Caki2 (cell line): ENCODE measurements around the gene CCDC171. TPM values are rescaled to one million over a fixed set of nuclear protein-coding genes. Genes with fewer than 3 reads are reported as not detected.
"Not testable (repeated sequence)": the region's sequence is repeated elsewhere in the genome, so short reads cannot be mapped to it uniquely, and the experiment has no call there.

Experiments used
- DNase-seq: peaks from one replicate; pipeline ENCODE4 v3.0.0-alpha.2; 2015; ENCODE audit warnings: low read depth
- in situ Hi-C: cut with HindIII; loops from 2 replicates; pipeline ENCODE4 v1.10.0; 2016; ENCODE audit warnings: low sequenced_read_pairs, low pct_unique_long_range_greater_than_20kb, mixed read lengths
- total RNA-seq: library from RNA; depleted of rRNA; stranded (reverse); fragments of >200 nt; shearing (Covaris generic); gene quantifications from 2 replicates; pipeline ENCODE4 v1.2.3, GENCODE V29; 2014; ENCODE audit warnings: low replicate concordance

The CCDC171 gene
- total RNA-seq, 1 experiment from 2014 or later = 0.47 TPM

DNA sequence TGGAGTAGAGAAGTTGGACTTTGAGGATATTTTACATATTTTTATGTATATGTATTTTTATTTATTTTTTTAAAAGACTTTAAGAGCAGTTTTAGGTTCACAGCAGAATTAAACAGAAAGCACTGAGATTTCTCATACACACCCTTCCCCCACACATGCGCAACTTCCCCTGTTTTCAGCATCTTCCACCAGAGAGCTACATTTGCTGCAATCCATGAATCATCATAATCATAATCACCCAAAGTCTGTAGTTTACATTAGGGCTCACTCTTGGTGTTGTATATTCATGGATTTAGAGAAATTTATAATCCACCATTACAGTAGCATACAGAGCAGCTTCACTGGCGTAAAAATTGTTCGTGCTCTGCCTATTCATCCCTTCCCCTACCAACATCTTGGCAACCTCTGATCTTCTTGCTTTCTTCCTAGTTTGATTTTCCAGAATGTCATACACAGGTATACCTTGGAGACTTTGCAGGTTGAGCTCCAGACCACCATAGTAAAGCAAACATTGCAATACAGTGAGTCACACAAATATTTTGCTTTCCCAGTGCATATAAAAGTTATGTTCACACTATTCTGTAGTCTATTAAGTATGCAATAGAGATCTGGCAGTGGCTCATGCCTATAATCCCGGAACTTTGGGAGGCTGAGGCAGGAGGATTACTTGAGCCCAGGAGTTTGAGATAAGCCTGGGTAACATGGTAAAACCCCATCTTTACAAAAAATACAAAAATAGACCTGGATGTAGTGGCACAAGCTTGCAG, 9.6 kb upstream of the CCDC171 start:
- in situ Hi-C loops = no loop called here
- no peak for DNase-seq

- DNase-seq = no peak
- in situ Hi-C loops = no loop called here
These were observed 3.2 kb upstream of the CCDC171 start for GRCh38 chr9:15549611-15550010.

DNA sequence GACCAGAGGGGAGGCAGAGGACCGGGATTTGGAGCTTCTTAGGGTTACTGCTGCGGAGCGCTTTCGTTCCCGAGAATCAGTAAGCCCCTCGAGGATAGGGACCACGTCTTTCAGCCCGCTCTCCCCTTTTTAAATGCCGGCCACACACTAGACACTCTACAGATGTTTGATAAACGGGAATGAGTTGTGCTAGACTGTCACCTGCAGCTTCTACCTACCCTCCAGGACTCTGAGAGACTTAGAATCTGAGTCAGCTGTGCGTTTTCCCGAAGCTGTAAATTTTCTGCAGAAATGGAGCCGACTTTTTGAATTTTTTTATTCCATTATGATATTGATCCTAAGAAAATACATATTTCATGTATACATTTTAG, 670 bp downstream of the CCDC171 start:
- in situ Hi-C loops = no loop called here
- no peak for DNase-seq

DNA sequence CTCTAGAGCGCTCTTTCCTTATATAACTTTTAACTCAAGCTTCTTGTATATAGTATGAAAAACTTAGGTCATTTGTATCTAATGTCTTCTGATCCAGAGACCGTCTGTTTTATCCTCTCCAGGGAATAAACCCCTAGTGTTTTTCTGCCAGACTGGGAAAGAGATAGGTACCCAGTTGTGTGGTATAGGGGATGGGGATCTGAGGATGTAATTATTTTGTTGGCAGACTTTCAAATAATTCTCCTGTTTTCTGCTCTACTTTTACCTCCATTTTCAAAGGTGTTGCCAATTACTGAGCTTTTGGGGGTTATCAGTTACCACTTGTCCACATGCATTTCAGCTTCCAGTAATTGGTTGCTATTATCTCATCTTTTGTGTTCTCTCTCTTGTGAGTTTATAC, 17.9 kb downstream of the CCDC171 start:
- in situ Hi-C loops = no loop called here
- DNase-seq = no peak

- in situ Hi-C loops = no loop called here
- DNase-seq = no peak
These were observed 19.4 kb downstream of the CCDC171 start for GRCh38 chr9:15572200-15572770.

GRCh38 chr9:15576350-15577050, 23.7 kb downstream of the CCDC171 start:
- DNase-seq = no peak
- in situ Hi-C loops = no loop called here

DNA sequence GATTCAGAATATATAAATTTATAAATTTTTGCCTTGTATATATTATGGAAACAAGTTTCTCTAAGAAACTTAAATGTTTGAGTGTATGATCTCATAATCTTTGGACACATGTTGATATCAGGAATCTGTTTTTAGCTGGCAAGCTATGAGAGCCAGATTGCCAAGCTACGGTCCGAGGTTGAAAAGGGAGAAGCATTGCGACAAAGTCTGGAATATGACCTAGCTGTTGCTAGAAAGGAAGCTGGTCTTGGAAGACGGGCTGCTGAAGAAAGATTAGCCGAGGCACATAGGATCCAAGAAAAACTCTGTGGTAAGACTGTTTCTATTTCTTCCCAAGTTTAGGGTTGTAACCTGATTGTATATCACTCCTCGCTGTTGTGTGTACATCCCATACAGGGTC, 25.9 kb downstream of the CCDC171 start:
- in situ Hi-C loops = no loop called here
- no peak for DNase-seq

GRCh38 chr9:15584379-15584778, 31.5 kb downstream of the CCDC171 start:
- no peak for DNase-seq
- in situ Hi-C loops = no loop called here

GRCh38 chr9:15592317-15592716, 39.5 kb downstream of the CCDC171 start:
- no peak for DNase-seq
- in situ Hi-C loops = no loop called here

- in situ Hi-C loops, DNase-seq: not testable (repeated sequence)
These were observed 40.1 kb downstream of the CCDC171 start for GRCh38 chr9:15592940-15593339.

- in situ Hi-C loops, DNase-seq: not testable (repeated sequence)
These were observed 48.0 kb downstream of the CCDC171 start for GRCh38 chr9:15600666-15601330.

DNA sequence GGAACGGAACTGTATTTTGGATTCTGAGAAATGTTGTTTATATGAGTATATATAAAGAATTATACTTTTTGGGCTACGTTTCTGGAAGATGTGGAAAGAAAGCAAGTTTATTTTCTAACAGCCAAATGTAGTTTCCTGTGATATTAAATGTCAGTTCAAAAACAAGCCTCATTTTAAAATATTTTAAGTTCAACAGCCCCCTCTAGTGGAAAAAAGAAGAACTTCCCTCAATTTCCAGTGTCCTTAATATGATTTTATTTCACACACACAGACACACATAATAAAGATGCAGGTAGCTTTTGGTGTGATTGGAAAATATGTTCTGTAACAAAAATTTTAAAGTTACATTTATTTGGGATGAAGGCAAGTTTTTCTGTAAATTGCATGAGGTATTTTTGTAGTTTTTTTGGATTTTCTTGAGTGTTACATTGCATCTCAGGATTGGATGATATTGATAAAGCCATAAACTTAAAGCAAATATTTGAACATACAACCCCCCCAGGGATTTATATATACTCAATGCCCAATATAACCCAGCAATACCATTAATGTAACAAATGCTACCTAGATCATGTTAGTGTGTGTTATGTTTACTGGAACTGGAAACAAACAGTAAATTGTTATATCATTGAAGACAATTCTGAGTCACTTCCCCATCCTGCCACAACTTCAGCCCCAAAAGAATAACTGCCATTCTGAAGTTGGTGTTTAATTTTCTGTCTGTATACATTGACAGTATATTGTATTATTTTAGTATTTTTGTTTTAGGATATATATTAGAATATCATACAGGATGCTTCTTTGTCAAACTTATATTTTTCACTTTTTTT, 54.0 kb downstream of the CCDC171 start:
- in situ Hi-C loops = no loop called here
- DNase-seq = peak; percentile 31

- no peak for DNase-seq
- in situ Hi-C loops = no loop called here
These were observed 60.1 kb downstream of the CCDC171 start for GRCh38 chr9:15612962-15613361.

DNA sequence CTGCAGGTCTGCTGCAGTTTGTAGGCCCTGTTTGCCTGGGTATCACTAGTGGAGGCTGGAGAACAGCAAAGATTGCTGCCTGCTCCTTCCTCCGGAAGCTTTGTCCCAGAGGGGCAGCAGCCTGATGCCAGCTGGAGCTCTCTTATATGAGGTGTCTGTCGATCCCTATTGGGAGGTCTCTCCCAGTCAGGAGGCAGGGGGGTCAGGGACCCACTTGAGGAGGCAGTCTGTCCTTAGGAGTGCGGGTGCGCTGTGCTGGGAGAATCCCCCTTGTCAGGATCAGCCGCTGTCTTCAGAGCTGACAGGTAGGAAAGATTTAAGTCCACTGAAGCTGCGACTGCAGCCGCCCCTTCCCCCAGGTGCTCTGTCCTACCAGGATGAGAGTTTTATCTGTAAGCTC, 64.9 kb downstream of the CCDC171 start:
- no peak for DNase-seq
- in situ Hi-C loops = no loop called here

DNA sequence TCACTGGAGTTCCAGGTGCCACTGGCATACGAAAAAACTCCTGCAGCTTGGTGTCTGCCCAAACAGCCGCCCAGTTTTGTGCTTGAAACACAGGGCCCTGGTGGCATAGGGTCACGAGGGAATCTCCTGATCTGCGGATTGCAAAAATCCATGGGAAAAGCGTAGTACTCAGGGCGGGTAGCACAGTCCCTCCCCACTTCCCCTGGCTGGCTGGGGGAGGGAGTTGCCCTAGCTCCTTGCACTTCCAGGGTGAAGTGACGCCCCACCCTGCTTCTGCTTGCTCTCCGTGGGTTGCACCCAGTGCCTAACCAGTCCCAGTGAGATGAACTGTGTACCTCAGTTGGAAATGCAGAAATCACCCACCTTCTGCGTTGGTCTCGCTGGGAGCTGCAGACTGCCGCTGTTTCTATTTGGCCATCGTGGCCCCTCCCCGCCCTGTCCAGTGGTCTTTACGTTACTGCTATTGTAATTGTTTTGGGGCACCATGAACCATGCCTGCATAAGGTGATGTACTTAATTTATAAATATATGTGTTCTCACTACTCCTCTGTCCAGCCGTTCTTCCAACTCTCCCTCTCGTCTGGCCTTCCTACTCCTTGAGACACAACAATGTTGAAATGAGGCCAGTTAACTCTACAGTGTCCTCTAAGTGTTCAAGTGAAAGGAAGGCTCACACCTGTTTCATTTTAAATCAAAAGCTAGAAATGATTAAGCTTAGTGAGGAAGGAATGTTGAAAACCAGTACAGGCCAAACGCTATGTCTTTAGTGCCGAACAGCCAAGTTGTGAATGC, 65.9 kb downstream of the CCDC171 start:
- no peak for DNase-seq
- in situ Hi-C loops = no loop called here

DNA sequence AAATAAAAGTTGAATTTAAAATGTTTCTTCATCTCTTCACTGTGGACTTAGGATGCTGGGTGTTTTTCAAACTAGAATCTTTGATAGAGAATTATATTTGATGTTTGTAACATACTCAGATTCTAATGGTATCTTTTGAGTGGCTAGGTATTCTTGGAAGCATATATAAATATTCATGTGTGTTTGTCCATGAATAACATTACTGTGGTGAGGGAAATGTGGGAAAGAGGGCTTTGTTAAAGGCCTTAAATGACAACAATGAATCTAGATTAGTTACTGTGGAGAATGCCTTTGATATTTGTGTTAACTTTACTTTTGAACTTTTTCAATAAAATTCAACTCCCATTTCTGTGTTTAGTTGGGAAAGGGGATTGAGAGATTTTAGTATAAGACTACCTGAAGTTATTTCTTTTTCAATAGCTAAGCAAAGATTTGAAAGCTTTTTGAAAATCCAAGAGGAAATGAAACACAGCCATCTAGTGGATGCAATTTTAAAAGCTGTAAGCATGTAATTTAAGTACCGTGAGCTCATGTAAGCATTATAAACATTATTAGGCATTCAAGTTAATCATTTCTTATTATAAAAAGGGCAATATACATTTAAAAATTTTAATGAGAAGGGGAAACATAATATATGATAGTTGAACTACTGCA, 69.6 kb downstream of the CCDC171 start:
- in situ Hi-C loops = no loop called here
- peak; percentile 11 for DNase-seq

DNA sequence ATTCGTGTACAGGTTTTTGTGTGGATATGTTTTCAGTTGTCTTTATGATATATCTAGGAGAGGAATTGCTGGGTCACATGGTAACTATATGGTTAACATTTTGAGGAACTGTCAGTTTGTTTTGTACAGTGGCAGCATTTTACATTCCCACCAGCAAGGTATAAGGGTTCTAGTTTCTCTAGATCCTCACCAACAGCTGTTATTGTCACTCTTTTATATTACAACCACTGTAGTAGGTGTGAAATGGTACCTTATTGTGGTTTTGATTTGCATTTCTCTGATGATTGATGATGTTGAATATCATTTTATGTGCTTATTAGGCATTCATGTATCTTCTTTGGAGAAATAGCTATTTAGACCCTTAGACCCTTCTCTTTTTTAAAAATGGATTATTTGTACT, 82.9 kb downstream of the CCDC171 start:
- in situ Hi-C loops = no loop called here
- no peak for DNase-seq
